Measurements from ENCODE around the gene U2AF2.

U2AF2 gene

DNA sequence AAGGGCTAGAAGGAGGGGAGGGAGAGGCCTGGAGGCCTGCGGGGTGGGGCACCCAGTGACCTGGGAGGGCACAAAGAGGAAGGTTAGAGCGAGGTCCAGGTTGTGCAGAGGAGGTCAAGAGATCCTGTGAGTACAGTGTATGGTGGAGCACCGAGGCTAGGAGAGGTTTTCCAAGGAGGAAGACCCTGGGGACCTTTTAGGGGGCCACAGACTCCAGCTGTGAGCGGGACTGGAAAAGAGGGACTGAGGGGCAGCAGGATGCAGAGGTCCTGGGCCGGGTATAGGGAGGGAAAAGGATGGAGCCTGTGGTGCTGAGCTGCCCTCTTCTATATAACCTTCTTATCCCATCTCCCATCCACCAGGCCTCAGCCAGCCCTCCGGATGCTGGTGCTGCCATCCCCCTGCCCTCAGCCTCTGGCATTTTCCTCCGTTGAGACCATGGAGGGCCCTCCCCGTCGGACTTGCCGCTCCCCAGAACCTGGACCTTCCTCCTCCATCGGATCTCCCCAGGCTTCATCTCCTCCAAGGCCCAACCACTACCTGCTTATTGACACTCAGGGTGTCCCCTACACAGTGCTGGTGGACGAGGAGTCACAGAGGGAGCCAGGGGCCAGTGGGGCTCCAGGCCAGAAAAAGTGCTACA, 10.5 kb upstream of the U2AF2 start:
- DNase-seq, result no peak

DNA sequence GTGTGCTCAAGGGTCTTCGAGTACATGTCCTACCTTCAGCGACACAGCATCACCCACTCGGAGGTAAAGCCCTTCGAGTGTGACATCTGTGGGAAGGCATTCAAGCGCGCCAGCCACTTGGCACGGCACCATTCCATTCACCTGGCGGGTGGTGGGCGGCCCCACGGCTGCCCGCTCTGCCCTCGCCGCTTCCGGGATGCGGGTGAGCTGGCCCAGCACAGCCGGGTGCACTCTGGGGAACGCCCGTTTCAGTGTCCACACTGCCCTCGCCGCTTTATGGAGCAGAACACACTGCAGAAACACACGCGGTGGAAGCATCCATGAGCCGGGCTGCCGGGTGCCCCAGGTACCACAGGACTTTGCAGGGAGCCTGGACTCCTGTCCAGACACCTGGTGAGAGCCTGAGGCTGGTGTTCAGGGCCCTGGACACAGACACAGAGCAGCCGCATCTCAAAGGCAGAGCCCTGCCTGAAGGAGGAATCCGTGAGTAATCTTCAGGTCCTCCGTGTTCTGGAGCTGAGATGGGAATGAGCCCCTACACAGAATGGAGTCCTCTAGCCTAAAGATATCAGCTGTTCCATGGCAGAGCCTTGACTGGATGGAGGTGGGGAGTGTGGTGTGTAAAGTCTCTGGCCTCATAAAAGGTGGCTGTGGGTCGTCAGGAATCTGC, 9.9 kb upstream of the U2AF2 start:
- no peak for DNase-seq

DNA sequence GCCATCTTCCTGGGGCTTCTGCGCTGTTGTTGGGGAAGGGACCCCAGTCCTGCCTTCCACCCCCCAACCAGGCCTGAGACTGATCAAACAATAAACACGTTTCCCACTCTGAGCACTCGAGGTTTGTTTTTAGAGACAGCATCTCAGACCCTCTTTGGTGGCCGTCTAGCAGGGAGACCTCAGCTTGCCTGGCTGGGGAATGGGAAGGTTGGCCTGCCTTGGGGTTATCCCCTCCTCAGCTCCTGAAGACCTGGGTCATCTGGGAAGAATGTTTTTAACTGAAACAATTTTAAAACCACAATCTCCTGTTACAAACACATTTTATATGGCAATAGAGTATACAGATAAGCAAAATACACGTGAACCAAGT, 9.3 kb upstream of the U2AF2 start:
- no peak for DNase-seq

DNA sequence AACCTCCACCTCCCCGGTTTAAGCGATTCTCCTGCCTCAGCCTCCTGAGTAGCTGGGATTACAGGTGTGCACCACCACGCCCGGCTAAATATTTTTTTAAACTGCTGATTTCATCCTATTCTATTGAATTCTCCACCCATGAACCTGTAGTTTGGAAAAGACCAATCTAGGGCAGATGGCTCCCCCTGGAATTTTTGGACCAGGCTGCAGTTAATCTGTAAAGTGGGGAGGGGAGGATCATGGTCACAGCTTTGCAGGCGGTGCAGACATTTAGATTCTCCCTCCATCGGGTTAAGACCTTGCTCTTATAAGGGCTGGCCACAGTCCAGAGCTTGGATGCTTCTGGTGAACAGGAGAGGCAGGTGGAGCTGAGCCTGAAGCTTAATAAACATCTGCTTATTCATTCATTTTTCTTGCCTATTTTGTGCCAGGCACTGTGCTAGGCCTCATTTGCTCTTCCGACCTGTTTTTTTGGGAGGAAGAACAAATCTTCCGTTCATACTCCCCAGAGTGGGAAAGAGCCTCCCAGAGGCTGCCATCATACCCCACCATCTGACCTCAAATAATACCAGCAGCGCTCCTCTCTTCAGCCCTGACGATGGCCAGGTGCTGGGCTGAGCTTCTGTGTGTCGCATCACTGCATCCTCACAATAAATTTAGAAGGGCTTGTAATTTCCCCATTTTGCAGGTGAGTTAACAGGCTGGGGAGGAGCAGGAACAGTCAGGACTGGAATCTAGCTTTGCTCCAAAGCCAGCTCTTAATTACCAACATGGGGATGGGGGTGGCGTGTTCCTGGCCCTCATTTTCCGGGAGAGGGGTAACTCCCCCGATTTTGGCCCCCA, 7.7 kb upstream of the U2AF2 start:
- DNase-seq, result no peak

DNA sequence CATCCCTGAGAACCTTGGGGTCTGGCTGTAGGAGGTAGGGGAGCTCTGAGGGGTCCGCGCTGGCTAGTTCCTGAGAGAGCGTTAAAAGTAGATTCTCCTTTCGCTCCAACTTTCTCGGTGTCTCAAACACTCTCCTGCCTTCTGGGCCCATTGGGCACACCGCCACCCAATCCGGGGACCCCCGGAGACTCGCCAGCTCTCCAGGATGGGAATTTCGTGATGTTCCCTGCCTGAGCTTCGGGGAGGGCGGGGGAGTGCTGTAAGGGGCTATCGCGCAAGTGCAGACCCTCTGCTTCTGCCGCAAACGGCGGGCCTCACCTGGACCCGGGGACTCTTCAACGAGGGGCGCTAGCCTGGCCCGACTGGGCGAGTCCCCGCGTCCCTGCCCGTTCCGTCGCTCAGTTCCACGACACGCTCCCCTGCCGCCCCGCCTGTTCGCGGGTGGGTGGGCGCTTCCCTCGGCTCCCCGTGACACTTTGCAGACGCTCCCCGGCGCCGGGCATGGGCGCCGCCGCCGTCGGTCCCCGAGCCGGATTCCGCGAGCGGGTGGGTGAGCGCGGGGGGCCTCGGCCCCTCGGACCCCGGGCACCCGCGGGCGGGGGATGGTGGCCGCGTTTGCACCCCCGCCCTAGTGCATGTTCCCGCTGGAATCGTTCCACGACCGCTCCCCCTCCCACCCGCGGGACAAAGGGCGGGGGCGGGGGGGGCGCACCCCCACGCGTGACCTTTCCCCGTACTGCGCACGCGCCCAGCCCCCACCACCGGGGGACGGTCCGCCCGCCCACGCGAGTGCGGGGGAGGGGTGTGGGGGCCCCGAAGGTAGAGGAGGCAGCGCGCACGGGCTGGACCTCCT, 6.9 kb upstream of the U2AF2 start, which contains the start of gene CCDC106:
TSS of gene CCDC106 (plus strand) at position 481 of the 853 bp plus-strand sequence. CDS start 835 bp downstream, outside the sequence.
- DNase-seq, result peak; percentile 67 to 74

DNA sequence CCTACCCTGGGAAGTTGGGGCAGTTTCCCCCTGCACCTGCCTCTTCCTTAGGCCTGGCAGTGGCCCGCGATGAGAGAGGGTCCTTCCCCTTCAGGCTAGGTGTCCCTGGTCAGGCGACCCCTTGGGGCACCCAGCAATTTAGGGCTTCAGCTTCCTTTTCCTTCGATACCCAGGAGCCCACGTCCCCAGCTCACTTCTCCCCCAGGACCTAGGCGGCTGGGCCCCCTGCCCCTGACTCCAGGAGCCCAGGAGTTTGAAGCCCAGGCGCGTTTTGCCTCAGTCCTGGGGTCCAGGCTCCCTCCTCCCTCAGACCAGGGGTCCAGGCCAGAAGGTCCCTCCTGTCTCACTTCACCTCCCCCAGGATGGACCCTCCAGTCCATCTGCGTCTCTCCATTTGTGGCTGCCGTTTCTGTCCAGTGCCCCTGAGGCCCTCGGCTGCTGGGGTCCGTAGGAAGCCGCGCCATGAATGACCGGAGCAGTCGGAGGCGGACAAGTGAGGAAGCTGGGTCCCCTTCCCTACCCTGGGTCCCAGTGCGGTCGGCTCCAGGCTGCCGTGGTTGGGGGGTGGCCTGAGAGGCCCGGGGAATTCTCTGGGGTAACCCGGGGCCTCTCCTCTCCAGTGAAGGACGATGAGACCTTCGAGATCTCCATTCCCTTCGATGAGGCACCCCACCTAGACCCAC, 6.1 kb upstream of the U2AF2 start:
- DNase-seq, result no peak

DNA sequence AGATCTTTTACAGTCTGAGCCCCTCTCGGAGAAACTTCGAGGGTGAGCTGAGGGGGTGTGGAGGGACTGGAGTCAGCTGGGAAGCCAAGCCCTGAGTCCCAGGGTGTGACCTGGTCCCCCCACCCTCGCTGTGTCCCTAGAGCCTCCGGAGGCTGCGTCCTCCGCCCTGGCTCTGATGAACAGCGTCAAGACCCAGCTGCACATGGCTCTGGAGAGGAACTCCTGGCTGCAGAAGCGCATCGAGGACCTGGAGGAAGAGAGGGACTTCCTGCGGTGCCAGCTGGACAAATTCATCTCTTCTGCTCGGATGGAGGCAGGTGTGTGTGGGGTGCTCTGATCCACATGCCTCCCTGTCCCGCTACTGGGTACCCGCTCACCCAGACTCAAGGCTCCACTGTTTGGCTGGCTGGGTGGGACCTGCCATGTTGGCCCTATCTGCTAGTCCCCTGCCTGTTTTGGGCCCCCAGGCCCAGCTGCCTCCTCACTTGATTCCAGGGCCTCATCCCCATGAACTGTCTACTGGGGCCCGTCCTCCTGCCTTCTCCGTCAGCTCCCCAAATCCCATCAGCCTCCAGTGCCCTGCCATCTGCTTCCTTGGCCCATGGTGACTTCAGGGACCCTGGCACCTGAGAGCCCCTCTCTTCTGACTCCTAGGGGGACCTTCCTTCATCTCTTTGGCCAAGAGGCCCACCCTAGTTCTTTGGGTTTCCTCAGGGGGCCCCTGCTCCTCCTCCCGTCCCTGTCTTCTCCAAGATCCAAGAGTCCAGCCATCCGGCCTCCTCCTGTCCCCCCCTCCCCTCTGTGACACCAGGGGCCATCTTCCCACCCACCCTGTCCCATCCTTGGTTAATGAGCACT, 5.3 kb upstream of the U2AF2 start:
- DNase-seq, result no peak

DNA sequence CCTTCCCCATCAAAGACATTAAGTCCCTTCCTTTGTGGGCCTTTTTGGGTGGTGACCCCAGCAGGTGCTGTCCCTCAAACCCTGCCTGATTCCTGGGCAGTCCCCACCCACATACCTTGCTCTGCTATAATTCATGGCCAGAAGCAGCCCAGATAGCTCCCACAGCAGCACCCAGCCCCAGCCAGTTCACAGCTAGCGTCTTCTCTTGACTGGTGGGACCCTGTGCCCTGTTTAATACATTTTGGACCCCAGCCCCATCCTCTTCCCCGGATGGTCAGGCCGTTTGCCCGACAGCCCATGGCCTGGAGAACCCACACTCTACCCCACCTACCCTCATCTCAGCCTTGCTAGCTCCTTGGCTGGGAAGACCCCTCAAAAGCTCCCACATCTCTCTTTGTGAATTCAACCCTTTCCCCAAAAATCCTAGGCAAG, 4.7 kb upstream of the U2AF2 start:
- DNase-seq, result no peak

DNA sequence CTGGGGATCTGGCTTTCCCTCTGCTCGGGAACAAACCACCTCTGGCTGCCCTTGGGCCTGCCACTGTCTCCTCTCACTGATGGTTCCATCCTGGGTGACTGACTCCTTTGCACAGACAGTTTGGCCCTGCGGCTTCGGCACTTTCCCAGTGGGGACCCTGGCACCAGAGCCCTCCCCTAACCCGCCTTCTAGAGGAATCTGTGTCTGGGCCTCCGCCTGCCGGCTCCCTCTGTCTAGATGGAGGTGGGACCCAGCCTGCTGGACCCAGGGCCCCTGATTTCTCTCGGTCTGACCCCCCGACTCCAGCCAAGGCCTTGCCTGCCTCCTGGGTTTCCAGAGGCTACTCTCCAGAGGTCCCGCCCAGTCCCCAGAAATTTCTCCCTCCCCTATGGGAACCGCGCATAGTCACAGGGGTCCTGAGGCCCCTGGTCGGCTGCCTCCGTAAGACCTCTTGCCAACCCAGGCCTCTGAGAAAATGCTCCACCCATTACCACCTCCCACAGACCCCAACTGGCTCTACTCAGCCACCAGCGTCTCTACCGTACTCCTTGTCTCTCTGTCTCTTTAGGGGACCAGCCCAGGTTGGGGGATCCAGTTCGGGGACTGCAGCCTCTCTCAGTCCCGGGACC, 4.1 kb upstream of the U2AF2 start:
- no peak for DNase-seq

DNA sequence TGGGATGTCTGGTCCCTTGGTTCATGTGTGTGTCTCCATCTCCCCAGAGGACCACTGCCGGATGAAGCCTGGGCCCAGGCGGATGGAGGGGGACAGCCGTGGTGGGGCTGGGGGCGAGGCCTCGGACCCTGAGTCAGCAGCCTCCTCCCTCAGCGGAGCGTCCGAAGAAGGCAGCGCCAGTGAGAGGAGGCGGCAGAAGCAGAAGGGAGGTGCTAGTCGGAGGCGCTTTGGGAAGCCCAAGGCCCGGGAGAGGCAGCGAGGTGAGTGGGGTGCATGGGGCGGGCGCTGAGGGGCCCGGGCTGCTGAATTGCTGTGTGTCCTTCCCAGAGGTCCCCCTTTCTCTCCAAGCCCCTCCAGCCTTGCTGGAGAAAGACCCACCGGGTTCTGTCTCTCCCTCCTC, 3.6 kb upstream of the U2AF2 start:
- DNase-seq, result no peak

DNA sequence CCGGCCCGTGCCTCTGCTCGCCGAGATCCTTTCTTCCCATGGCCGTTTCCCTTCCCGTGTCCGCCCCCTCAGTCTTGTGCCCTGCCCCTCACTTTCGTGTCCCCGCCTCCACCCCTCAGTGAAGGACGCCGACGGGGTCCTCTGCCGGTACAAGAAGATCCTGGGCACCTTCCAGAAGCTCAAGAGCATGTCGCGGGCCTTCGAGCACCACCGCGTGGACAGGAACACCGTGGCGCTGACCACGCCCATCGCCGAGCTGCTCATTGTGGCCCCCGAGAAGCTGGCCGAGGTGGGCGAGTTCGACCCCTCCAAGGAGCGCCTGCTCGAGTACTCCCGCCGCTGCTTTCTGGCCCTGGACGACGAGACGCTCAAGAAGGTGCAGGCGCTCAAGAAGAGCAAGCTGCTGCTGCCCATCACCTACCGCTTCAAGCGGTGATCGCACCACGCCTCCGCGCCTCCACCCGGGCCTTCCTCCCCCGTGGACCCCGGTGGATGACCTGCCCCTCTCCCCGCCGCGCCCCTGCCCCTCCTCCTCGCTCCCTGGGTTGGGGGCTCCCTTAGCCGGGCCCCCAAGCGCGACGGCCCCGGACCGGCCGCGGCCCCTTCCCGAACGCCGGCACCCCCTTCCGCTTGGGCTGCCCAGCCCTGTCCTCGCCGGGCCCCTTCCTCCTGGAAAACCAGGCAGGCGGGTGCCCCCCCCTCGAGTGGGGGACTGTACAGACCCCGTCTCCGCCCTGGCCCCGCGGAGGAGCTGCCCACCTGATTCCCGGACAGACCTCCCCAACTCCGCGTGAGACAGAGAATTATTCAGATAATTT, 2.3 kb upstream of the U2AF2 start:
- no peak for DNase-seq

DNA sequence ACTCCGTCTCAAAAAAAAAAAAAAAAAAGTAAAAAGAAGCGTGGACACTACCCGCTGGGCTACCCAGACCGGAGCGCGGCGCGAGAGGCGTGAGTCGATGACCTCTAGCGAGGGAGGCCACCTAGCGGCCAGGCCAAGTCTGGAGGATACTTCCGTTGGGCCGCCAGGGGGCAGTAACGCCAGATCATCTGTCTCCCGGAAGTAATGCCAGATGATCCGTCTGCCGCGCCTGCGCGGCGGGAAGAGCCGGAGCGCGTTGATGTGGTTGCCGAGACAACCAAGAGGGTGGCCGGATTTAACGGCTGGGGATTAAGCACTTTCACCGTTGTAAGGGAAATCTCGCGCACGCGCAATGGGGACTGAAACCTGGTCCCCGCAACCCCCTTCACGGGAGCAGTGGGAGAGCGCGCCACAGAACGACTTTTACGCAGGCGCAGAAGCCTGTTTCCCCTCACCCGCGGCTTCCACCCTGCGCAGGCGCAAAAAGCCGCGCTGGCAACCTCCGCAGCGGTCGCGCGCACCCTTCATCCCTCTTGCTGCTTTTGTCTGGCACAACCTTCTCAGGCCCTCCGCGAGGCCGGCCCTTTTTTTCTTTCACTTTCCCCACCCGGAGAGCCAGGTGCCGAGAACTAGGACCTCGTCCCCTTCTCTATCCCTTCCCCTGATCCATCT, 1.0 kb upstream of the U2AF2 start:
- peak; percentile 99 to 100 for DNase-seq

DNA sequence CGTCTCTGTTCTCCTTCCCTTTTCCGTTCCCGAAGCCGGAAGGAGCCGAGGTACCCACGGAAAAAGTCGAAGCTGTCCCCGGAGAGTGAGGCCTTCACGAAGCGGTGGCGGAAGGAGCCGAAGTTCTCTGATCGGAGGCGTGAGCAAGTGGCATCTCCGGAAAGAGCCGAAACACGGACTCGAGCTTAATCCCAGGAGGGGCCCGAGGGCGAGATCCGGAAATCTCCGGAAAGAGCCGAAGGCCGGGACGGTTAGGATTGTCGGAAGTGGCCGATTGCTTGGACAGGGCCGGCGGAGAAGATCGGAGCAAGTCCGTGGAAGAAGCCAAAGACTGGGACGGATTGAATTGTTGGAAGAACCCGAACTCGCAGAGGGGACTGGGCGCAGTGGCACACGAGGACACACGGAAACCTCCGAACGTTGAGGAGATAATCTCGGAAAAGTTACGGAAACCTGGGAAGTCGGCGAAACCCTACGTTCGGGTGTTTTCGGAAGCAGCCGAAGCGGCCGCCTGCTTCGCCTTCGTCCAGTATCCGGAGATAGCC, 440 bp upstream of the U2AF2 start:
- peak; percentile 98 for DNase-seq

DNA sequence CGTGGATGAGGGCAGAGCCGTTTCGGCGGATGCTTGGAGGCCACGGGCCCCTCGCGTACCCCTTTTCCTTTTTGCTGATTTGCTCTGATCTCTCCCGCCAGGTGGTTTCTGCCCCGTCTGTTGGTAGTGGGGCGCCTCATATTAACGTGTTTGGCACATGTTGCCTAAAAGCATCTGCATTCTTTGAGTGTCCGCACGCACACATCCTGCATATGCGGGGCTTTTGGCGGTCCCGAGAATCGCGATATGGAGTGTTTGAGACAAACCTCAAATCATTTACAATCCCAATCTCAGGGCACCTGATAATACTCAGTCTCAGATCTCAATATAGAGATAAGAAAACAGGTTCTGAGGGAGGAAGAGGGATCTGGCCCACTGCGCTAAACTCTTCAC, 809 bp downstream of the U2AF2 start:
- DNase-seq, result no peak

DNA sequence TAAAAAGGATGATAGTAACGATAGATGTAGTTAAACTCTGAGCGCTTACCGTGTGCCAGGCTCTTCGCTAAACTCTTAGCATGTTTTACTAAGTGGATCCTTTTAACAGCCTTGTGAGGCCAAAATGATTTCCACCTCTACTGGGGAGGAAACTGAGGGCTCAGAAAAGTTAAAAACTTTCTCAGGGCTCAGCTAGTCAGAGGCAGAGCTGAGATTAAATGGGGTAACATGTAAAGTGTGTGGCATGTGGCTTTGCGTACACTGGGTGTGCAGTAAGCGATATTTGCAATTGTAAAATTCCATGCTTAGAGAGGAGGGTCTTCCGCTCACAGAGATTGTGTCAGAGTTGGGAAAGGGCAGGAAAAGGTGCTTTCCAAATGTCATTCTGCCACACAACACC, 1.7 kb downstream of the U2AF2 start:
- DNase-seq, result no peak

DNA sequence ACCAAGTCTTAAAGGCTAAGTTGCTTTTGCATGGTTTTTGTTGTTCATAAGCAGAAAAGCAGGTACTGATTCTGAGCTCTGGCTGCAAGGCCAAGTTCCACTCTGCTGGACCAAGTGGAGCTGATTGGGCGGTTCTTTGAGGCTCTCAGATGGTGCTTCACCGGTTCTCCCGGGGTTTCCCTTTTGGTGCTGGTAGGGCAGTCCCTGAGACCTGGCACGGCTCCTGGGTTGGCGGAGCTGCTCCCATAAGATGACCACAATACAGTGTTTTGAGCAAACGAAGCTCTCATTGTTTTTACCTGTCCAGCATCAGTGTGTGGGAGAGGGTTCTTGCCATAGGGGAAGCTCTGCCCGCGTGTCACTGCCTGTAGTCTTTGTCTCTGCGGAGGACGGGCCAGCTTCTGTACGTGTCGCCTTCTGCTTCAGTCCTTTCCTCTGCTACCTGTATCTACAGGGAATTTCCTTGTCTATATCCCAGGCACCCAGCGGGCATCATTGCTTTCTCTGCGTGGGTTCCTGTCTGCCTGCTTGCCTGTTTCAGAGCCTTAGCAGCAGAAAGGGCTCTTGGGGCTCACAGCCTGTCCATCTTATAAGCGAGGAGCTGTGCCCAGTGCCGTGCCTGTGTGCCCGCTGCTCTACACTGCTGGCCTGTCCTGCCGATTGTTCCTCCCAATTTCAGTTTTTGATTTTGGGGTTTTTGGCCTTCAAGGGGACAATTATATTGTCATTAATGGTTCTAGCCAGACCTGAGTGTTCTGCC, 2.3 kb downstream of the U2AF2 start:
- DNase-seq, result no peak

DNA sequence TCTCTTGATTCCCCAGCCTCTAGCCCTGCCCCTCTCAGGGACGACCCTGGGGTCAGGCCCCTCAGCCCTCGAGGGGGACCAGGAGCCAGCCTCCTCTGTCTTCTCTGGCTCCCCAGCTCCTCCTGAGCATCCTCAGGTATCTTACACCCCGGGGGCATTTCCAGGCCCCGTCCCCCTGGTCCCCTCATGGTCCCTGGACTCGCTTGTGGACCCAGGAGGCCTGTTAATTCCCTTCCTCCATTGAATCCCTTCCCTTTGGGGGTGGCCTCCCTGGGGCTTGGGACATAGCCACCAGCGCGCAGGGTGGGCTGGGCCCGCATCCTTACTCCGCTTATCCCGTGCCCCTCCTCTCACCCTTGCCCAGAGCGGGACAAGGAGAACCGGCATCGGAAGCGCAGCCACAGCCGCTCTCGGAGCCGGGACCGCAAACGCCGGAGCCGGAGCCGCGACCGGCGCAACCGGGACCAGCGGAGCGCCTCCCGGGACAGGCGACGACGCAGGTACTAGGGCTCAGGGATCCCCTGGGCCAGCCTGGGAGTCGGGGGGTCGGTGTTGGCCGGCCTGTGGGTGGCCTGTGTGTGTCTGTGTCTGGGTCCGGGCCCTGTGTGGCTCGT, 4.1 kb downstream of the U2AF2 start:
- DNase-seq, result no peak

DNA sequence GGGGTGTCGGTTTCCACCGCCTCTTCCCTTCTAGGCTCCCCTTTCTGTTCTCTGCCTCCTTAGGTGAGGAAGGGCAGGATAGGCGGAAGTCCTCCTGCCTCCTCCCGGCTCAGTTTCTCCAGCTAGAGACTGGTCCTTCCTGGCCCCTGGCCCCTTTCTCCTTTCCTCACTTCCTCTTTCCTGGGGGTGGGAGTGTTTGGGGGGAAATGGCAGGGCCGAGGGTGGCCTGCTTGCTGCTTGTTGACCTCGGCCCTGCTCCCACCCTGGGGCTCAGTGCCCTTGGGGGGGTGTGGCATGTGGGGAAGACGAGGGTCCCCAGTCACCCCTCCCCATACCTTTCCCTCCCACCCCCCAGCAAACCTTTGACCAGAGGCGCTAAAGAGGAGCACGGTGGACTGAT, 5.0 kb downstream of the U2AF2 start:
- DNase-seq, result no peak

Measured in activated CD4-positive, alpha-beta T cell treated with anti-CD3 and anti-CD28 coated beads for 4 hours (primary cell).